ENCODE data around the gene HDGFL1. TPM values are rescaled to one million over a fixed set of nuclear protein-coding genes. Genes with fewer than 3 reads are reported as not detected.
A peak's percentile ranks its signal among the peaks of the same experiment; 100 is the strongest.

Gene HDGFL1
- total and polyA plus RNA-seq, 2 donors (not counting 1 experiment from before 2014, with no cell fraction given), result not detected

- Histone ChIP-seq H3K27me3 (ENCODE audit: control insufficient read depth, insufficient read depth, low read length) (no peaks in the 10 kb centered on the region), H4K20me1 (ENCODE audit: control insufficient read depth, extremely low read depth, insufficient read depth, low read length) (no peaks in the 10 kb centered on the region), H3K79me2 (ENCODE audit: control insufficient read depth, insufficient read depth, low read length) (no peaks in the 10 kb centered on the region), H3K4me2 (ENCODE audit: extremely low read depth, insufficient read depth, low read length) (no peak overlapping the region), H3K4me1 (ENCODE audit: control insufficient read depth, extremely low read depth, insufficient read depth, low read length) (no peaks in the 10 kb centered on the region), H3K9me3 (ENCODE audit: control insufficient read depth, insufficient read depth, low read depth, low read length) (no peaks in the 10 kb centered on the region), H3K27ac (ENCODE audit: insufficient read depth, low read length) (no peak overlapping the region), H3K4me3 (replicated peaks in 1 of 4; ENCODE audit: control extremely low read depth in 1 of 4, insufficient read depth in 1 of 4, low read depth in 3 of 4, low read length in 4 of 4) (no peak overlapping the region), H3K36me3 (ENCODE audit: control insufficient read depth, insufficient read depth, low read length) (no peaks in the 10 kb centered on the region), H2AFZ (ENCODE audit: low read length) (no peak overlapping the region), H3K9ac (ENCODE audit: insufficient read depth, low read length) (no peak overlapping the region)
- TF ChIP-seq EZH2 (IDR thresholded peaks at IDR 0.05; ENCODE audit: low read length, missing control alignments), result no peak
- TF ChIP-seq CTCF (conservative IDR thresholded peaks at IDR 0.05 in 1 of 2, IDR thresholded peaks at IDR 0.05 in 1 of 2; ENCODE audit: low read depth in 1 of 2, low read length in 2 of 2), result no peak
- peak in 1 of 2 donors; percentile 24 for DNase-seq (ENCODE audit: low read depth in 2 of 2)
Measured at GRCh38 chr6:22544476-22544875, 24.9 kb upstream of the HDGFL1 start.

- Histone ChIP-seq H3K4me3 (replicated peaks in 1 of 4; ENCODE audit: control extremely low read depth in 1 of 4, insufficient read depth in 1 of 4, low read depth in 3 of 4, low read length in 4 of 4) (no peak overlapping the region), H3K27me3 (ENCODE audit: control insufficient read depth, insufficient read depth, low read length) (no peaks in the 10 kb centered on the region), H3K9ac (ENCODE audit: insufficient read depth, low read length) (no peak overlapping the region), H3K4me1 (ENCODE audit: control insufficient read depth, extremely low read depth, insufficient read depth, low read length) (no peaks in the 10 kb centered on the region), H2AFZ (ENCODE audit: low read length) (no peak overlapping the region), H3K79me2 (ENCODE audit: control insufficient read depth, insufficient read depth, low read length) (no peaks in the 10 kb centered on the region), H3K36me3 (ENCODE audit: control insufficient read depth, insufficient read depth, low read length) (no peaks in the 10 kb centered on the region), H4K20me1 (ENCODE audit: control insufficient read depth, extremely low read depth, insufficient read depth, low read length) (no peaks in the 10 kb centered on the region), H3K9me3 (ENCODE audit: control insufficient read depth, insufficient read depth, low read depth, low read length) (no peaks in the 10 kb centered on the region), H3K4me2 (ENCODE audit: extremely low read depth, insufficient read depth, low read length) (no peak overlapping the region), H3K27ac (ENCODE audit: insufficient read depth, low read length) (no peak overlapping the region)
- no peak for TF ChIP-seq EZH2 (IDR thresholded peaks at IDR 0.05; ENCODE audit: low read length, missing control alignments)
- no peak for TF ChIP-seq CTCF (conservative IDR thresholded peaks at IDR 0.05 in 1 of 2, IDR thresholded peaks at IDR 0.05 in 1 of 2; ENCODE audit: low read depth in 1 of 2, low read length in 2 of 2)
- DNase-seq (ENCODE audit: low read depth in 2 of 2), result no peak
Measured at GRCh38 chr6:22545051-22545450, 24.3 kb upstream of the HDGFL1 start.

GRCh38 chr6:22546236-22546635 is 23.1 kb upstream of the HDGFL1 start:
- TF ChIP-seq EZH2 (IDR thresholded peaks at IDR 0.05; ENCODE audit: low read length, missing control alignments), result no peak
- TF ChIP-seq CTCF (conservative IDR thresholded peaks at IDR 0.05 in 1 of 2, IDR thresholded peaks at IDR 0.05 in 1 of 2; ENCODE audit: low read depth in 1 of 2, low read length in 2 of 2), result no peak
- no peak for DNase-seq (ENCODE audit: low read depth in 2 of 2)
- H3K79me2 ChIP-seq (ENCODE audit: control insufficient read depth, insufficient read depth, low read length), result no peaks in the 10 kb centered on the region
- no peaks in the 10 kb centered on the region for H3K27me3 ChIP-seq (ENCODE audit: control insufficient read depth, insufficient read depth, low read length)
- H3K4me2 ChIP-seq (ENCODE audit: extremely low read depth, insufficient read depth, low read length), result no peak overlapping the region
- no peak overlapping the region for H3K9ac ChIP-seq (ENCODE audit: insufficient read depth, low read length)
- no peaks in the 10 kb centered on the region for H3K9me3 ChIP-seq (ENCODE audit: control insufficient read depth, insufficient read depth, low read depth, low read length)
- H3K4me3 ChIP-seq (replicated peaks in 1 of 4; ENCODE audit: control extremely low read depth in 1 of 4, insufficient read depth in 1 of 4, low read depth in 3 of 4, low read length in 4 of 4), result no peak overlapping the region
- no peaks in the 10 kb centered on the region for H4K20me1 ChIP-seq (ENCODE audit: control insufficient read depth, extremely low read depth, insufficient read depth, low read length)
- no peaks in the 10 kb centered on the region for H3K4me1 ChIP-seq (ENCODE audit: control insufficient read depth, extremely low read depth, insufficient read depth, low read length)
- H3K27ac ChIP-seq (ENCODE audit: insufficient read depth, low read length), result no peak overlapping the region
- no peak overlapping the region for H2AFZ ChIP-seq (ENCODE audit: low read length)
- no peaks in the 10 kb centered on the region for H3K36me3 ChIP-seq (ENCODE audit: control insufficient read depth, insufficient read depth, low read length)

Measured in fibroblast of lung (primary cell).